Measurements from ENCODE around the gene PPP1R3G. TPM values are rescaled to one million over a fixed set of nuclear protein-coding genes. Genes with fewer than 3 reads are reported as not detected.

The PPP1R3G gene
- polyA plus RNA-seq (2013) = 0.40 and 0.41 TPM in 2 replicates

- Histone ChIP-seq H2AK5ac (ENCODE audit: low read length) (peak within 1 kb of the TSS; percentile 15), H3K23ac (ENCODE audit: low read length) (no peak within 1 kb of the TSS), H2AFZ (ENCODE audit: insufficient read depth, low read length, poor library complexity) (peak within 1 kb of the TSS; percentile 32), H3K9me3 (ENCODE audit: insufficient read depth, low read depth, low read length) (peaks cover 6% of the 10 kb centered on the region), H3K4me3 (ENCODE audit: low read depth, low read length) (peak within 1 kb of the TSS; percentile 66), H4K8ac (ENCODE audit: low read depth, low read length) (peak within 1 kb of the TSS; percentile 78), H2BK5ac (ENCODE audit: low read depth, low read length, poor library complexity) (no peak within 1 kb of the TSS), H3K36me3 (ENCODE audit: control insufficient read depth in 1 of 2, insufficient read depth in 2 of 2, low read length in 2 of 2) (no peaks in the 10 kb centered on the region), H3K79me2 (ENCODE audit: control insufficient read depth, insufficient read depth, low read length, poor library complexity) (peaks cover 2% of the 10 kb centered on the region), H3K27ac (ENCODE audit: low read depth, low read length) (no peak within 1 kb of the TSS), H3K79me1 (ENCODE audit: low read length) (peaks cover 18% of the 10 kb centered on the region), H3K14ac (ENCODE audit: low read length) (peak within 1 kb of the TSS; percentile 66), H3K9ac (ENCODE audit: low read length) (no peak within 1 kb of the TSS), H3K4ac (ENCODE audit: low read depth, low read length) (peak within 1 kb of the TSS; percentile 64), H2BK120ac (ENCODE audit: insufficient read depth, low read length, poor library complexity) (peak within 1 kb of the TSS; percentile 66), H4K12ac (ENCODE audit: low read depth, low read length) (peak within 1 kb of the TSS; percentile 51), H3K18ac (ENCODE audit: low read length) (peak within 1 kb of the TSS; percentile 80), H4K91ac (ENCODE audit: low read depth, low read length) (peak within 1 kb of the TSS; percentile 83), H3K4me2 (ENCODE audit: low read length) (peak within 1 kb of the TSS; percentile 97), H3K4me1 (ENCODE audit: control insufficient read depth in 1 of 2, insufficient read depth in 2 of 2, low read length in 2 of 2) (peaks cover 29 to 36% of the 10 kb centered on the region in 2 experiments), H3K27me3 (ENCODE audit: insufficient read depth, low read length) (peaks cover 29% of the 10 kb centered on the region), H2BK12ac (ENCODE audit: low read length) (peak within 1 kb of the TSS; percentile 84)
- peak; percentile 91 to 97 for DNase-seq
- no CpG with 5 or more reads among the region's 83 CpGs for WGBS (ENCODE audit: extremely low coverage, insufficient coverage, insufficient read length)
Measured at GRCh38 chr6:5084781-5085647, at the start of gene PPP1R3G. Gene PPP1R3G (plus strand): TSS chr6:5085341. CDS start chr6:5085486, 145 bp downstream.

GRCh38 chr6:5036269-5036668, 48.9 kb upstream of the PPP1R3G start:
- no peak overlapping the region for H2BK120ac ChIP-seq (ENCODE audit: insufficient read depth, low read length, poor library complexity)
- H3K4me1 ChIP-seq (ENCODE audit: control insufficient read depth in 1 of 2, insufficient read depth in 2 of 2, low read length in 2 of 2) = peaks cover 18 to 19% of the 10 kb centered on the region in 2 experiments
- no peak overlapping the region for H3K9ac ChIP-seq (ENCODE audit: low read length)
- no peak overlapping the region for H3K4ac ChIP-seq (ENCODE audit: low read depth, low read length)
- no peak overlapping the region for H4K12ac ChIP-seq (ENCODE audit: low read depth, low read length)
- no peak overlapping the region for H3K4me2 ChIP-seq (ENCODE audit: low read length)
- no peak overlapping the region for H3K18ac ChIP-seq (ENCODE audit: low read length)
- H2AK5ac ChIP-seq (ENCODE audit: low read length) = no peak overlapping the region
- no peaks in the 10 kb centered on the region for H3K79me2 ChIP-seq (ENCODE audit: control insufficient read depth, insufficient read depth, low read length, poor library complexity)
- no peaks in the 10 kb centered on the region for H3K79me1 ChIP-seq (ENCODE audit: low read length)
- H3K36me3 ChIP-seq (ENCODE audit: control insufficient read depth in 1 of 2, insufficient read depth in 2 of 2, low read length in 2 of 2) = no peaks in the 10 kb centered on the region
- H2BK12ac ChIP-seq (ENCODE audit: low read length) = no peak overlapping the region
- WGBS (ENCODE audit: extremely low coverage, insufficient coverage, insufficient read length) = no CpG with 5 or more reads among the region's 8 CpGs
- no peak overlapping the region for H3K27ac ChIP-seq (ENCODE audit: low read depth, low read length)
- no peak overlapping the region for H4K91ac ChIP-seq (ENCODE audit: low read depth, low read length)
- no peaks in the 10 kb centered on the region for H3K27me3 ChIP-seq (ENCODE audit: insufficient read depth, low read length)
- H4K8ac ChIP-seq (ENCODE audit: low read depth, low read length) = no peak overlapping the region
- H3K4me3 ChIP-seq (ENCODE audit: low read depth, low read length) = no peak overlapping the region
- H2AFZ ChIP-seq (ENCODE audit: insufficient read depth, low read length, poor library complexity) = no peak overlapping the region
- no peak overlapping the region for H2BK5ac ChIP-seq (ENCODE audit: low read depth, low read length, poor library complexity)
- no peaks in the 10 kb centered on the region for H3K9me3 ChIP-seq (ENCODE audit: insufficient read depth, low read depth, low read length)
- H3K23ac ChIP-seq (ENCODE audit: low read length) = no peak overlapping the region
- peak; percentile 78 for DNase-seq
- H3K14ac ChIP-seq (ENCODE audit: low read length) = no peak overlapping the region

- no peaks in the 10 kb centered on the region for H3K79me2 ChIP-seq (ENCODE audit: control insufficient read depth, insufficient read depth, low read length, poor library complexity)
- H3K4me3 ChIP-seq (ENCODE audit: low read depth, low read length) = no peak overlapping the region
Measured at GRCh38 chr6:5041955-5042354, 43.2 kb upstream of the PPP1R3G start.

GRCh38 chr6:5042436-5042835, 42.7 kb upstream of the PPP1R3G start:
- H3K18ac ChIP-seq (ENCODE audit: low read length) = no peak overlapping the region
- H2BK5ac ChIP-seq (ENCODE audit: low read depth, low read length, poor library complexity) = no peak overlapping the region
- peak; percentile 73 to 86 for DNase-seq
- no peak overlapping the region for H3K27ac ChIP-seq (ENCODE audit: low read depth, low read length)
- no peak overlapping the region for H3K14ac ChIP-seq (ENCODE audit: low read length)
- no peak overlapping the region for H2AK5ac ChIP-seq (ENCODE audit: low read length)
- H2BK12ac ChIP-seq (ENCODE audit: low read length) = no peak overlapping the region
- H2AFZ ChIP-seq (ENCODE audit: insufficient read depth, low read length, poor library complexity) = no peak overlapping the region
- H4K91ac ChIP-seq (ENCODE audit: low read depth, low read length) = no peak overlapping the region
- no peaks in the 10 kb centered on the region for H3K9me3 ChIP-seq (ENCODE audit: insufficient read depth, low read depth, low read length)
- no peak overlapping the region for H3K4ac ChIP-seq (ENCODE audit: low read depth, low read length)
- WGBS (ENCODE audit: extremely low coverage, insufficient coverage, insufficient read length) = no CpG with 5 or more reads among the region's 3 CpGs
- no peaks in the 10 kb centered on the region for H3K79me1 ChIP-seq (ENCODE audit: low read length)
- no peak overlapping the region for H4K12ac ChIP-seq (ENCODE audit: low read depth, low read length)
- H3K4me2 ChIP-seq (ENCODE audit: low read length) = no peak overlapping the region
- H3K4me1 ChIP-seq (ENCODE audit: control insufficient read depth in 1 of 2, insufficient read depth in 2 of 2, low read length in 2 of 2) = no peaks in the 10 kb centered on the region
- no peak overlapping the region for H2BK120ac ChIP-seq (ENCODE audit: insufficient read depth, low read length, poor library complexity)
- H3K36me3 ChIP-seq (ENCODE audit: control insufficient read depth in 1 of 2, insufficient read depth in 2 of 2, low read length in 2 of 2) = no peaks in the 10 kb centered on the region
- no peak overlapping the region for H3K23ac ChIP-seq (ENCODE audit: low read length)
- no peak overlapping the region for H4K8ac ChIP-seq (ENCODE audit: low read depth, low read length)
- no peaks in the 10 kb centered on the region for H3K79me2 ChIP-seq (ENCODE audit: control insufficient read depth, insufficient read depth, low read length, poor library complexity)
- no peak overlapping the region for H3K9ac ChIP-seq (ENCODE audit: low read length)
- H3K27me3 ChIP-seq (ENCODE audit: insufficient read depth, low read length) = no peaks in the 10 kb centered on the region
- H3K4me3 ChIP-seq (ENCODE audit: low read depth, low read length) = no peak overlapping the region

More at GRCh38 chr6:5041955-5042354, 43.2 kb upstream of the PPP1R3G start:
- Histone ChIP-seq H3K9ac (ENCODE audit: low read length) (no peak overlapping the region), H2BK12ac (ENCODE audit: low read length) (no peak overlapping the region), H4K12ac (ENCODE audit: low read depth, low read length) (no peak overlapping the region), H3K4ac (ENCODE audit: low read depth, low read length) (no peak overlapping the region), H3K27me3 (ENCODE audit: insufficient read depth, low read length) (no peaks in the 10 kb centered on the region), H2AFZ (ENCODE audit: insufficient read depth, low read length, poor library complexity) (no peak overlapping the region), H2BK120ac (ENCODE audit: insufficient read depth, low read length, poor library complexity) (no peak overlapping the region), H4K8ac (ENCODE audit: low read depth, low read length) (no peak overlapping the region), H2BK5ac (ENCODE audit: low read depth, low read length, poor library complexity) (no peak overlapping the region), H3K9me3 (ENCODE audit: insufficient read depth, low read depth, low read length) (no peaks in the 10 kb centered on the region), H3K14ac (ENCODE audit: low read length) (no peak overlapping the region), H3K4me2 (ENCODE audit: low read length) (no peak overlapping the region), H3K23ac (ENCODE audit: low read length) (no peak overlapping the region), H3K79me1 (ENCODE audit: low read length) (no peaks in the 10 kb centered on the region), H3K36me3 (ENCODE audit: control insufficient read depth in 1 of 2, insufficient read depth in 2 of 2, low read length in 2 of 2) (no peaks in the 10 kb centered on the region), H3K27ac (ENCODE audit: low read depth, low read length) (no peak overlapping the region), H4K91ac (ENCODE audit: low read depth, low read length) (no peak overlapping the region), H3K18ac (ENCODE audit: low read length) (no peak overlapping the region), H2AK5ac (ENCODE audit: low read length) (no peak overlapping the region), H3K4me1 (ENCODE audit: control insufficient read depth in 1 of 2, insufficient read depth in 2 of 2, low read length in 2 of 2) (no peaks in the 10 kb centered on the region)
- no peak for DNase-seq
- no CpG with 5 or more reads among the region's 2 CpGs for WGBS (ENCODE audit: extremely low coverage, insufficient coverage, insufficient read length)

All from trophoblast cell (in vitro differentiated cells and primary cell).